ENCODE measurements around the gene USP11. TPM values are rescaled to one million over a fixed set of nuclear protein-coding genes. Genes with fewer than 3 reads are reported as not detected.

Gene USP11
- total RNA-seq, 4 donors from 2014 or later = 23.8 to 47.8 (median 28.1) TPM

DNA sequence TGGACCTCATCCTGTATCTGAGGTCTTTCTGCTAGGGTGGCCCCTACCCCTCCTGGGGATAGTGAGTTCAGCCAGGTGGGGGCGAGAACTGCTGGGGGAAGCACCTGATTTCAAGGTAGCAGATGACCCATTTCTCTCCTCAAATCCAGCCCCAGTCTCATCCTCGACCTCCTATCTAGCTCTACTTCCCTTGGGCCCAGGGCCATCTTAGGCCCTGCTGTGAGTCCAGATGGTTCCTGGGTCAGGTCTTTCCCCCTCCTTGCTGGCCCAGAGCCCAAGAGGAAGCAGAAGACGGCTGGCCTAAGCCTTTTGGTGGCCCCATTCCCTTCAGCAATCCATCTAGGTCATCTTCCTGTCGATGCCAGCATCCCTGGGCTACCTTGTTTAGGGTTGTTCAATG is 11.1 kb upstream of the USP11 start:
- no peak for TF ChIP-seq CTCF (IDR thresholded peaks at IDR 0.05; ENCODE audit: low read depth)

- TF ChIP-seq CTCF (IDR thresholded peaks at IDR 0.05; ENCODE audit: low read depth) = no peak
Observed at GRCh38 chrX:47222751-47223350, 10.0 kb upstream of the USP11 start.

GRCh38 chrX:47223476-47224250 is 9.1 kb upstream of the USP11 start:
- TF ChIP-seq CTCF (IDR thresholded peaks at IDR 0.05; ENCODE audit: low read depth) = no peak

DNA sequence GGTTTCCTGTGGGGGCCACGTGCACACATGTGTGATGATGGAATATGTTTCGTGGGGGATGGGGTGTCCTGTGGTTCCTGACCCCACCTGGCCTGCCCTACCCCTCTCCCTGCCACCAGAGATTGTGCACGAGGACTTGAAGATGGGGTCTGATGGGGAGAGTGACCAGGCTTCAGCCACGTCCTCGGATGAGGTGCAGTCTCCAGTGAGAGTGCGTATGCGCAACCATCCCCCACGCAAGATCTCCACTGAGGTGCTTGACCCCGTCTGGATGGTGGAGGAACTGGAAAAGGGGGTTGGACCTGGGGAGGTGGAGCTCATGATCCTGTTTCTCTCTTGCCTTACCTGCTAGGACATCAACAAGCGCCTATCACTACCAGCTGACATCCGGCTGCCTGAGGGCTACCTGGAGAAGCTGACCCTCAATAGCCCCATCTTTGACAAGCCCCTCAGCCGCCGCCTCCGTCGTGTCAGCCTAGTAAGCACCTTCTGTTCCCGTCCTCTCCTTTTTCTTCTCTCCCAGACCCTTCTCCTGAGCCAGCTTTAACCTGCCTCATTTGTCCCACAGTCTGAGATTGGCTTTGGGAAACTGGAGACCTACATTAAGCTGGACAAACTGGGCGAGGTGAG is 8.4 kb upstream of the USP11 start:
- no peak for TF ChIP-seq CTCF (IDR thresholded peaks at IDR 0.05; ENCODE audit: low read depth)

DNA sequence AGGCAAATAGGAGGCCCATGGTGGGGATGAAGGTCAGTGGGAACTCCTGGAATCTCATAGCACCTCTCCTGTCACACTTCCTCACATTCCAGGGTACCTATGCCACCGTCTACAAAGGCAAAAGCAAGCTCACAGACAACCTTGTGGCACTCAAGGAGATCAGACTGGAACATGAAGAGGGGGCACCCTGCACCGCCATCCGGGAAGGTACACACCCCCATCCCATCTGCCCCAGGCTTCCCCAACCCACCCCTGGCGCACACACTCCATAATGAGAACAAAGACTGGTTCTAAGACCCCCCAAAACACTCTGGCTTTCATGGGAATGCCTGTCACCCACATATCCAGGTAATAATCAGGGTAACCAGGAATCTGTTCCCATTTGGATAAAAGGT is 7.9 kb upstream of the USP11 start:
- no peak for TF ChIP-seq CTCF (IDR thresholded peaks at IDR 0.05; ENCODE audit: low read depth)

- TF ChIP-seq CTCF (IDR thresholded peaks at IDR 0.05; ENCODE audit: low read depth) = no peak
Observed at GRCh38 chrX:47226071-47226470, 6.7 kb upstream of the USP11 start.
